ENCODE results near the gene KIF3A.

GRCh38 chr5:132763181-132764036, 26.1 kb upstream of the KIF3A start:
- no peak for TF ChIP-seq GABPA (IDR thresholded peaks at IDR 0.05 in 1 of 2, conservative IDR thresholded peaks at IDR 0.05 in 1 of 2)
- no peak for TF ChIP-seq RAD21 (IDR thresholded peaks at IDR 0.05)
- TF ChIP-seq, protein P1, sequence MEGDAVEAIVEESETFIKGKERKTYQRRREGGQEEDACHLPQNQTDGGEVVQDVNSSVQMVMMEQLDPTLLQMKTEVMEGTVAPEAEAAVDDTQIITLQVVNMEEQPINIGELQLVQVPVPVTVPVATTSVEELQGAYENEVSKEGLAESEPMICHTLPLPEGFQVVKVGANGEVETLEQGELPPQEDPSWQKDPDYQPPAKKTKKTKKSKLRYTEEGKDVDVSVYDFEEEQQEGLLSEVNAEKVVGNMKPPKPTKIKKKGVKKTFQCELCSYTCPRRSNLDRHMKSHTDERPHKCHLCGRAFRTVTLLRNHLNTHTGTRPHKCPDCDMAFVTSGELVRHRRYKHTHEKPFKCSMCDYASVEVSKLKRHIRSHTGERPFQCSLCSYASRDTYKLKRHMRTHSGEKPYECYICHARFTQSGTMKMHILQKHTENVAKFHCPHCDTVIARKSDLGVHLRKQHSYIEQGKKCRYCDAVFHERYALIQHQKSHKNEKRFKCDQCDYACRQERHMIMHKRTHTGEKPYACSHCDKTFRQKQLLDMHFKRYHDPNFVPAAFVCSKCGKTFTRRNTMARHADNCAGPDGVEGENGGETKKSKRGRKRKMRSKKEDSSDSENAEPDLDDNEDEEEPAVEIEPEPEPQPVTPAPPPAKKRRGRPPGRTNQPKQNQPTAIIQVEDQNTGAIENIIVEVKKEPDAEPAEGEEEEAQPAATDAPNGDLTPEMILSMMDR (IDR thresholded peaks at IDR 0.05; ENCODE audit: low read depth, low read length, missing input control) = no peak
- TF ChIP-seq, protein P2, sequence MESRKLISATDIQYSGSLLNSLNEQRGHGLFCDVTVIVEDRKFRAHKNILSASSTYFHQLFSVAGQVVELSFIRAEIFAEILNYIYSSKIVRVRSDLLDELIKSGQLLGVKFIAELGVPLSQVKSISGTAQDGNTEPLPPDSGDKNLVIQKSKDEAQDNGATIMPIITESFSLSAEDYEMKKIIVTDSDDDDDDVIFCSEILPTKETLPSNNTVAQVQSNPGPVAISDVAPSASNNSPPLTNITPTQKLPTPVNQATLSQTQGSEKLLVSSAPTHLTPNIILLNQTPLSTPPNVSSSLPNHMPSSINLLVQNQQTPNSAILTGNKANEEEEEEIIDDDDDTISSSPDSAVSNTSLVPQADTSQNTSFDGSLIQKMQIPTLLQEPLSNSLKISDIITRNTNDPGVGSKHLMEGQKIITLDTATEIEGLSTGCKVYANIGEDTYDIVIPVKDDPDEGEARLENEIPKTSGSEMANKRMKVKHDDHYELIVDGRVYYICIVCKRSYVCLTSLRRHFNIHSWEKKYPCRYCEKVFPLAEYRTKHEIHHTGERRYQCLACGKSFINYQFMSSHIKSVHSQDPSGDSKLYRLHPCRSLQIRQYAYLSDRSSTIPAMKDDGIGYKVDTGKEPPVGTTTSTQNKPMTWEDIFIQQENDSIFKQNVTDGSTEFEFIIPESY (IDR thresholded peaks at IDR 0.05) = no peak
- no peak for TF ChIP-seq RXRA (IDR thresholded peaks at IDR 0.05)
- no peak for TF ChIP-seq ATF3 (IDR thresholded peaks at IDR 0.05)
- no peak for TF ChIP-seq NR2F2 (IDR thresholded peaks at IDR 0.05)
- TF ChIP-seq YY1 (IDR thresholded peaks at IDR 0.05) = no peak

Measured in liver (tissue), 3 donors.